ENCODE results near the gene MEX3C.

DNA sequence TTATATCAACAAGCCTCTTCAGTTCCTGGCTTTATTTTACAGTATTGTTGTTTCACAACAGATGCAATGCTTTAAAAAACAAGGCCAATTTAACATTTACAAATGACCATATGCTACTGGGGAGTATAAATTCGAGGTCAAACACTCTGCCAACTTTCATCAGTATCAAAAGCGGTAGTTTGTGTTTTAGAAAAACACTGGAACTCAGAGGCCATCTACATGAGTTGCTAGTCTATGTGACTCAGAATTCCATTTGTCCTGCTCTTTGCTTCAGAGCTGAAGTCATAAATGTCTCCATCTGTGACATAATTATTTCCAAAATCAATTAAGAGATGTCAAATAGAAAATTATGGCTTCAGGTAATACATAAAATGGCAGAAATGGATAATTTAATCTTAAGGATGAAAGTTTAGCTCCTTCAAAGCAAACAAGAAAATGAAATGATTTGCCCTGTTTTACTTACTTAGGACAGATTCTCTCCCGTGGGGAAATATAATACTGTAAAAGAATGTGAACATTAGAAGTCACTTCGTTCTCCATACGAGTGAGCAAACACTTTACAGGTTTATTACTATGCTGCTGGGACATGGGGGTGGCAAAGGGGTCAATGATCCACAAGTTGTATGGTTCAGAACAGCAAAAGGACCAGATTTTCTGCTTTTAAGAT lies 3.7 kb downstream of the MEX3C start:
- TF ChIP-seq EZH2 (IDR thresholded peaks at IDR 0.05; ENCODE audit: low read length, unreplicated experiment) (no peak), EZH2phosphoT487 (IDR thresholded peaks at IDR 0.05; ENCODE audit: borderline replicate concordance, low read length) (no peak)
- TF ChIP-seq, protein P1, sequence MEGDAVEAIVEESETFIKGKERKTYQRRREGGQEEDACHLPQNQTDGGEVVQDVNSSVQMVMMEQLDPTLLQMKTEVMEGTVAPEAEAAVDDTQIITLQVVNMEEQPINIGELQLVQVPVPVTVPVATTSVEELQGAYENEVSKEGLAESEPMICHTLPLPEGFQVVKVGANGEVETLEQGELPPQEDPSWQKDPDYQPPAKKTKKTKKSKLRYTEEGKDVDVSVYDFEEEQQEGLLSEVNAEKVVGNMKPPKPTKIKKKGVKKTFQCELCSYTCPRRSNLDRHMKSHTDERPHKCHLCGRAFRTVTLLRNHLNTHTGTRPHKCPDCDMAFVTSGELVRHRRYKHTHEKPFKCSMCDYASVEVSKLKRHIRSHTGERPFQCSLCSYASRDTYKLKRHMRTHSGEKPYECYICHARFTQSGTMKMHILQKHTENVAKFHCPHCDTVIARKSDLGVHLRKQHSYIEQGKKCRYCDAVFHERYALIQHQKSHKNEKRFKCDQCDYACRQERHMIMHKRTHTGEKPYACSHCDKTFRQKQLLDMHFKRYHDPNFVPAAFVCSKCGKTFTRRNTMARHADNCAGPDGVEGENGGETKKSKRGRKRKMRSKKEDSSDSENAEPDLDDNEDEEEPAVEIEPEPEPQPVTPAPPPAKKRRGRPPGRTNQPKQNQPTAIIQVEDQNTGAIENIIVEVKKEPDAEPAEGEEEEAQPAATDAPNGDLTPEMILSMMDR (conservative IDR thresholded peaks at IDR 0.05; ENCODE audit: low read depth, low read length) = no peak
